Adrenal gland (tissue), 12 donors: ENCODE measurements around the gene IFNA5. TPM values are rescaled to one million over a fixed set of nuclear protein-coding genes. Genes with fewer than 3 reads are reported as not detected.

Experiments
- DNase-seq, 7 donors: peaks; one replicate each; pipeline ENCODE4 v3.0.0-alpha.2; 2019 to 2020
- H3K27ac ChIP-seq, 5 donors: fragments of 200-600 bp; sonication (generic) in 4 of 5; 1 replicate in 3 of 5; 2 replicates in 2 of 5; pipeline versions ENCODE4 v1.5.1 to v1.8.0; 2016 to 2020; ENCODE audit warnings: mild to moderate bottlenecking in 1 of 5
- H3K27me3 ChIP-seq: fragments of 200-600 bp; 2 replicates; pipeline ENCODE4 v1.8.0; 2021
- H3K36me3 ChIP-seq, 2 donors: fragments of 200-600 bp; replicated peaks in 1 of 2; 1 replicate in 1 of 2; 2 replicates in 1 of 2; pipeline versions ENCODE4 v1.5.1 to v1.8.0; 2018 to 2022
- H3K4me1 ChIP-seq, 2 donors: fragments of 200-600 bp; replicated peaks in 1 of 2; 1 replicate in 1 of 2; 2 replicates in 1 of 2; pipeline versions ENCODE4 v1.5.1 to v1.8.0; 2018 to 2021
- H3K4me3 ChIP-seq, 4 donors: fragments of 200-600 bp; sonication (generic) in 3 of 4; one replicate each; pipeline ENCODE4 v1.5.1; 2016 to 2018
- H3K9me3 ChIP-seq, 3 donors: fragments of 200-600 bp; sonication (generic) in 1 of 3; replicated peaks in 1 of 3; 1 replicate in 2 of 3; 2 replicates in 1 of 3; pipeline versions ENCODE4 v1.5.1 to v1.8.0; 2016 to 2021
- CTCF ChIP-seq, 6 experiments: fragments of 450-650 bp in 4 of 6; fragments of 200-600 bp in 2 of 6; sonication (generic) in 1 of 6; IDR thresholded peaks; 1 replicate in 5 of 6; 2 replicates in 1 of 6; pipeline versions ENCODE4 v1.5.1 to v1.8.0; 2016 to 2021; ENCODE audit warnings: antibody characterized with exemption in 6 of 6, mild to moderate bottlenecking in 2 of 6, moderate library complexity in 1 of 6
- POLR2A ChIP-seq, 2 donors: fragments of 450-650 bp; IDR thresholded peaks; one replicate each; pipeline ENCODE4 v1.6.1; 2017; ENCODE audit warnings: antibody characterized with exemption in 2 of 2, mild to moderate bottlenecking in 2 of 2, moderate library complexity in 1 of 2
- WGBS, 4 donors: extraction: QIAGEN DNeasy Blood & Tissue Kit in 2 of 4; methylation state at CpG; one replicate each; pipeline versions ENCODE4 v1.1.5 to v1.1.7; 2013 to 2017; 5-methylcytosine and 5-hydroxymethylcytosine counted together
- intact Hi-C, 2 donors: fragments of 100-400 bp; cut with DNase I; formaldehyde crosslinking; loops; one replicate each; pipeline versions ENCODE4 v1.14.1 to v1.15.0; 2022 to 2023
- polyA plus RNA-seq, 3 donors: library from polyadenylated mRNA; stranded (reverse); fragments of 200-250 nt in 2 of 3; fragments of 350-450 nt in 1 of 3; fragmentation: Illumina TruSeq in 1 of 3; extraction: RNeasy Lipid Tissue Mini Kit (QIAGEN cat#74804) in 1 of 3; gene quantifications; one replicate each; pipeline ENCODE4 v1.2.3, GENCODE V29; 2013 to 2014
- total RNA-seq, 9 donors: library from RNA; depleted of rRNA in 4 of 9; stranded (reverse); fragments of >200 nt in 4 of 9; fragments of 120-200 nt in 1 of 9; fragmentation: NEBNext Ultra II Directional in 1 of 9; extraction: Animal tissue kit (Norgen Biotek cat#: 25700) in 1 of 9; gene quantifications; one replicate each; pipeline versions ENCODE4 v1.1.0 to v1.2.4, GENCODE V29; 2013 to 2023
- donor health status: healthy with polysubstance abuse.
- donor health status: Bipolar disorder and iron deficiency.
- donor health status: DM: yes; HTN: yes; CAD: no.
- donor health status: DM: no; HTN: no; CAD: no.
- donor health status: DM: no; HTN: no; CAD: no.
- donor health status: DM: yes; HTN: yes; CAD: no.

Gene IFNA5
- total and polyA plus RNA-seq, 12 donors, result 0.72 TPM; not detected in 11

- peaks cover 0 to 6% of the 10 kb centered on the region in 2 donors for H3K36me3 ChIP-seq
- no peak for DNase-seq
- peaks cover 9 to 25% of the 10 kb centered on the region in 2 donors for H3K4me1 ChIP-seq
- no peaks in the 10 kb centered on the region for H3K9me3 ChIP-seq
- no peak overlapping the region for H3K4me3 ChIP-seq
- no peaks in the 10 kb centered on the region for H3K27me3 ChIP-seq
- H3K27ac ChIP-seq, result no peak overlapping the region
- WGBS, 4 donors, result 27 to 34% (median 31%) methylated on average over 2 of the region's 2 CpGs
- intact Hi-C loops, result loop anchor here (5.0 to 10.0 kb wide), 3 partner anchors 66 to 458 kb away; no protein-coding TSS in a partner anchor
- TF ChIP-seq POLR2A (IDR thresholded peaks at IDR 0.05) (no peak), CTCF (IDR thresholded peaks at IDR 0.05) (peak; percentile 49 to 74 (median 60))
Measured at GRCh38 chr9:21326526-21327139, 21.5 kb upstream of the IFNA5 start.

- H3K9me3 ChIP-seq, result no peaks in the 10 kb centered on the region
- no peak overlapping the region for H3K27ac ChIP-seq
- H3K36me3 ChIP-seq, result peaks cover 0 to 9% of the 10 kb centered on the region in 2 donors
- intact Hi-C loops, result loop anchor here (10.0 kb wide), 2 partner anchors 71 to 461 kb away; no protein-coding TSS in a partner anchor
- peak in 1 of 7 donors; percentile 4 for DNase-seq
- TF ChIP-seq CTCF (IDR thresholded peaks at IDR 0.05) (no peak), POLR2A (IDR thresholded peaks at IDR 0.05) (no peak)
- H3K27me3 ChIP-seq, result no peaks in the 10 kb centered on the region
- peaks cover 0 to 11% of the 10 kb centered on the region in 2 donors for H3K4me1 ChIP-seq
- no peak overlapping the region for H3K4me3 ChIP-seq
- 77 to 88% (median 83%) methylated on average over 4 of the region's 4 CpGs for WGBS, 4 donors
Measured at GRCh38 chr9:21324047-21324446, 18.9 kb upstream of the IFNA5 start.

- Histone ChIP-seq H3K4me3 (no peak overlapping the region), H3K9me3 (no peaks in the 10 kb centered on the region), H3K4me1 (peaks cover 0 to 7% of the 10 kb centered on the region in 2 donors), H3K27me3 (no peaks in the 10 kb centered on the region), H3K27ac (no peak overlapping the region), H3K36me3 (peaks cover 0 to 9% of the 10 kb centered on the region in 2 donors)
- intact Hi-C loops, result loop anchor here (10.0 kb wide), 2 partner anchors 72 to 462 kb away; no protein-coding TSS in a partner anchor
- no peak for DNase-seq
- 90 to 95% (median 91%) methylated on average over 5 of the region's 5 CpGs for WGBS, 4 donors
- TF ChIP-seq CTCF (IDR thresholded peaks at IDR 0.05) (no peak), POLR2A (IDR thresholded peaks at IDR 0.05) (no peak)
Measured at GRCh38 chr9:21322911-21323461, 17.9 kb upstream of the IFNA5 start.

- no peaks in the 10 kb centered on the region for H3K27me3 ChIP-seq
- no peaks in the 10 kb centered on the region for H3K9me3 ChIP-seq
- intact Hi-C loops, result loop anchor here (10.0 kb wide), 2 partner anchors 74 to 464 kb away; no protein-coding TSS in a partner anchor
- DNase-seq, result no peak
- H3K4me1 ChIP-seq, result peaks cover 0 to 7% of the 10 kb centered on the region in 2 donors
- H3K36me3 ChIP-seq, result peaks cover 0 to 9% of the 10 kb centered on the region in 2 donors
- H3K4me3 ChIP-seq, result no peak overlapping the region
- H3K27ac ChIP-seq, result no peak overlapping the region
- TF ChIP-seq POLR2A (IDR thresholded peaks at IDR 0.05) (no peak), CTCF (IDR thresholded peaks at IDR 0.05) (no peak)
- WGBS, 4 donors, result 73 to 86% (median 83%) methylated on average over 2 of the region's 2 CpGs
Measured at GRCh38 chr9:21320465-21320864, 15.4 kb upstream of the IFNA5 start.
